ENCODE results near the gene ABCA9.
"Not testable (repeated sequence)": the region's sequence is repeated elsewhere in the genome, so short reads cannot be mapped to it uniquely, and the experiment has no call there.

ABCA9 gene

GRCh38 chr17:68955181-68955841 lies 105.4 kb downstream of the ABCA9 start, which contains the start of gene ABCA8:
Gene ABCA8, minus strand, starts transcription at chr17:68955392. Its CDS starts 13,358 bp downstream, at chr17:68942034.
- DNase-seq (ENCODE audit: low read depth, low spot score): no peak

GRCh38 chr17:68954146-68954896 lies 106.4 kb downstream of the ABCA9 start:
- no peak for DNase-seq (ENCODE audit: low read depth, low spot score)

- DNase-seq (ENCODE audit: low read depth, low spot score): no peak
Measured at GRCh38 chr17:68953340-68953997, 107.3 kb downstream of the ABCA9 start.

- no peak for DNase-seq (ENCODE audit: low read depth, low spot score)
Measured at GRCh38 chr17:68950725-68951124, 110.0 kb downstream of the ABCA9 start.

DNA sequence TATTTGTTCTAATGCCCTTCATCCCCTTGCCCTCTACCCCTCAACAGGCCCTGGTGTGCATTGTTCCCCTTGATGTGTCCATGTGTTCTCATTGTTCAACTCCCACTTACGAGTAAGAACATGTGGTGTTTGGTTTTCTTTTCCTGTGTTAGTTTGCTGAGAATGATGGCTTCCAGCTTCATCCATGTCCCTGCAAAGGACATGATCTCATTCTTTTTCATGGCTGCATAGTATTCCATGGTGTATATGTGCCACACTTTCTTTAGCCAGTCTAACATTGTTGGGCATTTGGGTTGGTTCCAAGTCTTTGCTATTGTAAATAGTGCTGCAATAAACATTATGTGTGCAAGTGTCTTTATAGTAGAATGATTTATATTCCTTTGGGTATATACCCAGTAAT lies 112.9 kb downstream of the ABCA9 start:
- not testable (repeated sequence) for DNase-seq (ENCODE audit: low read depth, low spot score)

- DNase-seq (ENCODE audit: low read depth, low spot score): no peak
Measured at GRCh38 chr17:68944435-68945035, 116.2 kb downstream of the ABCA9 start.

GRCh38 chr17:68943812-68944182 lies 116.9 kb downstream of the ABCA9 start:
- DNase-seq (ENCODE audit: low read depth, low spot score): not testable (repeated sequence)

GRCh38 chr17:68943123-68943811 lies 117.5 kb downstream of the ABCA9 start:
- DNase-seq (ENCODE audit: low read depth, low spot score): no peak

- no peak for DNase-seq (ENCODE audit: low read depth, low spot score)
Measured at GRCh38 chr17:68942389-68942788, 118.3 kb downstream of the ABCA9 start.

DNA sequence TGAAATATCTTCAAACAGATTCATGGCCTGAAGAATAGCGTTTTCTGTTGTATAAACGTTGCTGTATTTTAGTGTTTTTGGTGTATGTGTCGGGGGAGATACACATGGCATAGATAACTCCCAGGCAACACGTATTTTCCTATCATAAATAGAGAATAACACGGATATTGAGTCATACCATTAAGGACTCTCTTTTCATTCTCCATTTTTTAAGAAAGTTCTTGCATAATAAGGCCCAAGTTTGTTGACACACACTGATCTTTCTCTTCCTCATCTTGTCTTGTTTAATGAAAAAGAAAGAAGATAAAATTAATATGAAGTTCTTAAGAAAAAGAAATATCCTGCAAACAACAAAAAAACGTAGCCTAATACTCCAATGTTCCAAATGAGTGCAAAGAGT lies 119.0 kb downstream of the ABCA9 start:
- no peak for DNase-seq (ENCODE audit: low read depth, low spot score)

GRCh38 chr17:68939195-68939594 lies 121.5 kb downstream of the ABCA9 start:
- DNase-seq (ENCODE audit: low read depth, low spot score): no peak

DNA sequence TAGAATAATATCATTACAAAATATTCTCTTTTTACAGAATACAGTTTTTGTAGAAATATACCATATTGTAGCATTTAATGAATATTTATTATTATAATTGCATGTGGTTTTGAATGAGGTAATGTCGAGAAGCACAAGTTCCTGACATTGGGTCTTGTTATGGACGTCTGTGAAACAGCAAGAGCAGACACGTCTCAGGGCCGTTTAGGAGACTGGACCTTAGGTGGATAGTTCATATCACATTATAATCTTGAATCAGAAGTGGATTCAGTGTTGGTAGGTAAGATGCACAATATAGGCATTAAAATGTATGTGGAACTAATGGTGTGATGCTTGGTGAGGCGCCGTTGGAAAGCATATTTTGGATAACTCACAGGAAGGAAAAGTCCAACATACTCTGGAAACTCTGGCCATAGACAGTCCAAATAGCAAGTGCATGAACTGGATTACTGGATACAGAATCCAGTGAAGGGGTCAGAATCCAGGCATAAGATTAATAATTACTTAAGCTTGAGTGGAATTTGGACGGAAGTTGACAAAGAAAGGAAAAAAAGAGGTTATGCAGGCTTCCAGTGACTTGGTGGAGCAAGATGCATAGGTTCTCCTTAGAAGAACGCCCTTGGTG lies 122.7 kb downstream of the ABCA9 start:
- DNase-seq (ENCODE audit: low read depth, low spot score): no peak

DNA sequence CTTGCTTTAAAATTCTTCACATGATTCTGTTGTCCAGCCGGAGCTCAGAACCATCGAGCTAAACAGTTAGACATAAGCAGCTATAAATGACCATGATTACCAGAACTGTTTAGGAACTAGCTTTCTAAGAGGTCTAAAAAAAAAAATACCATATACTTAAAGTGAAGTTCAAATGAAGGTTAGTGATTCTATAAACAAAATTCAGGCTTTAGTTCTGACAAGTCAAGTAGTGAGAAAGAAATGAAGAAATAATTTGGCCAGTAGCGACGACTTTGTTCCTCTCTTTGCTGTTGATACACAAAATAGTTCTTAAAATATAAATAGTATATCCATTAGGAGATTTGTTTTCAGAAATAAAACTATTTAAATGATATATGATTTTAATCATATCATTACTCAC lies 133.2 kb downstream of the ABCA9 start:
- DNase-seq (ENCODE audit: low read depth, low spot score): no peak

- no peak for DNase-seq (ENCODE audit: low read depth, low spot score)
Measured at GRCh38 chr17:68924793-68925720, 135.7 kb downstream of the ABCA9 start.

Data from ELF-1 (cell line).